ENCODE measurements around the gene CRACR2B. TPM values are rescaled to one million over a fixed set of nuclear protein-coding genes. Genes with fewer than 3 reads are reported as not detected.

The CRACR2B gene
- total RNA-seq, 1 donor from 2014 or later, result 2.6 TPM

DNA sequence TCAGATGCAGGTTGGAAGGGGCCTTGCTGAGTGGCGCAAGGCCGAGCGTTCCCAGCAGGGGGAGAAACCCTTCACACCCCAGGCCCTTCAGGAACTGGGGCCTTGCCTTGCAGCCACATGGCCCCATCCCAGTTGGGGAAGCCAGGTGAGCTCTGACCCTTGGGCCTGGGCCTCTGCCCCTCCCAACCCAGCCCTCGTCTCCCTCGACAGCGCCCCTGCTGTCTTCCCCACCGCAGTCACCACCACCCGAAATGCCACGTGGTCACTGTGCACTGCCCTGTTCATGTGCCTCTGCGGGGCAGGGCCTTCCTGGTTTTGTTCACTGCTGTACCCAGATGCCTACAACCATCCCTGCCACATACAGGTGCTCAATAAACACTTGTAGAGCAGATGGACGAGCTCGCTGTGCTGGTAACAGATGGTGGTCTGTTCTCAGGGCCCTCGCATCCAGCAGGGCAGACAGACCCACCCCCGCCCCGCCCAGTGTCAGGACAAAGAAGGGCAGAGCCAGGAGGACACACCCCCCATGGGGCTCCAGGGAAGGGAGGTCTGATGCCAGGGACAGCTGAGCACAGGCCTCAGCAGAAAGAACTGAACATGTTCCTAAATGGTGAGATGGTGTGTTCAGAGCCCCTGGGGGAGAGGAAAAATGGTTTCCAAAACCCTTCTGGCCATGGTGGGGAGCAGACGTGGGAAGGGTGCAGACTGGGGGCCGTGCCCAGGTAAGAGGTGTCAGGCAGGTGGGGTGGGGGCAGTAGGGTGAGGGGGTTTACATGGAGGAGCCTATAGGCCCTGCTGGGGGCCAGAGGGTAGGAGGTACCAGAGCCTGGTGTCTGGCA is 10.9 kb downstream of the CRACR2B start:
- Histone ChIP-seq H3K27me3 (ENCODE audit: insufficient read depth, low read length) (no peaks in the 10 kb centered on the region), H2AFZ (ENCODE audit: low read depth, low read length) (no peak overlapping the region), H3K79me2 (ENCODE audit: insufficient read depth, low read length) (peaks cover 85% of the 10 kb centered on the region), H3K27ac (ENCODE audit: low read depth, low read length) (no peak overlapping the region), H3K9ac (ENCODE audit: low read length) (no peak overlapping the region), H4K20me1 (ENCODE audit: insufficient read depth, low read length) (peaks cover 81% of the 10 kb centered on the region), H3K4me3 (ENCODE audit: insufficient read depth, low read depth, low read length) (no peak overlapping the region), H3K36me3 (ENCODE audit: insufficient read depth, low read length) (peaks cover 19% of the 10 kb centered on the region), H3K9me3 (ENCODE audit: insufficient read depth, low read depth, low read length) (no peaks in the 10 kb centered on the region), H3K4me2 (ENCODE audit: low read length) (no peak overlapping the region), H3K4me1 (ENCODE audit: insufficient read depth, low read length) (peaks cover 49% of the 10 kb centered on the region)
- H3K9me3 Mint-ChIP-seq (ENCODE audit: unreplicated experiment), result no peaks in the 10 kb centered on the region
- H3K4me1 Mint-ChIP-seq (ENCODE audit: low read depth, unreplicated experiment), result peaks cover 20% of the 10 kb centered on the region
- FAIRE-seq, result no peak
- peaks cover 6% of the 10 kb centered on the region for H3K36me3 Mint-ChIP-seq (ENCODE audit: low read depth, unreplicated experiment)
- H3K4me3 Mint-ChIP-seq (ENCODE audit: unreplicated experiment), result no peak overlapping the region
- no peak for DNase-seq (ENCODE audit: low read depth)
- no peak for TF ChIP-seq EZH2 (IDR thresholded peaks at IDR 0.05; ENCODE audit: insufficient read depth, low read length)
- TF ChIP-seq, protein P1, sequence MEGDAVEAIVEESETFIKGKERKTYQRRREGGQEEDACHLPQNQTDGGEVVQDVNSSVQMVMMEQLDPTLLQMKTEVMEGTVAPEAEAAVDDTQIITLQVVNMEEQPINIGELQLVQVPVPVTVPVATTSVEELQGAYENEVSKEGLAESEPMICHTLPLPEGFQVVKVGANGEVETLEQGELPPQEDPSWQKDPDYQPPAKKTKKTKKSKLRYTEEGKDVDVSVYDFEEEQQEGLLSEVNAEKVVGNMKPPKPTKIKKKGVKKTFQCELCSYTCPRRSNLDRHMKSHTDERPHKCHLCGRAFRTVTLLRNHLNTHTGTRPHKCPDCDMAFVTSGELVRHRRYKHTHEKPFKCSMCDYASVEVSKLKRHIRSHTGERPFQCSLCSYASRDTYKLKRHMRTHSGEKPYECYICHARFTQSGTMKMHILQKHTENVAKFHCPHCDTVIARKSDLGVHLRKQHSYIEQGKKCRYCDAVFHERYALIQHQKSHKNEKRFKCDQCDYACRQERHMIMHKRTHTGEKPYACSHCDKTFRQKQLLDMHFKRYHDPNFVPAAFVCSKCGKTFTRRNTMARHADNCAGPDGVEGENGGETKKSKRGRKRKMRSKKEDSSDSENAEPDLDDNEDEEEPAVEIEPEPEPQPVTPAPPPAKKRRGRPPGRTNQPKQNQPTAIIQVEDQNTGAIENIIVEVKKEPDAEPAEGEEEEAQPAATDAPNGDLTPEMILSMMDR (IDR thresholded peaks at IDR 0.05; ENCODE audit: insufficient read depth, low read depth, low read length), result no peak
- no peaks in the 10 kb centered on the region for H3K27me3 Mint-ChIP-seq (ENCODE audit: low read depth, unreplicated experiment)
- peak overlapping the region; percentile 87 for H3K27ac Mint-ChIP-seq (ENCODE audit: unreplicated experiment)

DNA sequence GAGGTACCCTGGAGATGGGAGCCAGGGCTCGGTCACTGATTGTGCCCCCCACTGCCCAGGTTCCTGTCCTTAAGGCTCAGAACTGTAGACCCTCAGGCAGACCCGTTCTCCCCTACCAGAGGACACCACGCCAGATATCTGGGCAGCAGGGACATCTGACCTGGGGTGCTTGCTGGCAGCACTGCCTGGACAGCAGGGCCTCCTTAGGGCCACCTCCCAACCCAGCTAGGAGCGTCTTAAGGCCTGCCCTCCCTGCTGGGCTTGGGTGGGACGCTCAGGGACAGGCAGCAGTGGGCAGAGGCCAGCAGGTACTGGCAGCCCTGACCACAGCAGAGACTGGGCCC is 11.5 kb downstream of the CRACR2B start:
- H3K9me3 ChIP-seq (ENCODE audit: insufficient read depth, low read depth, low read length), result no peaks in the 10 kb centered on the region
- no peak for FAIRE-seq
- Mint-ChIP-seq H3K36me3 (ENCODE audit: low read depth, unreplicated experiment) (peaks cover 6% of the 10 kb centered on the region), H3K4me1 (ENCODE audit: low read depth, unreplicated experiment) (peaks cover 15% of the 10 kb centered on the region), H3K4me3 (ENCODE audit: unreplicated experiment) (no peak overlapping the region), H3K9me3 (ENCODE audit: unreplicated experiment) (no peaks in the 10 kb centered on the region), H3K27ac (ENCODE audit: unreplicated experiment) (no peak overlapping the region), H3K27me3 (ENCODE audit: low read depth, unreplicated experiment) (no peaks in the 10 kb centered on the region)
- H3K4me1 ChIP-seq (ENCODE audit: insufficient read depth, low read length), result peaks cover 48% of the 10 kb centered on the region
- no peaks in the 10 kb centered on the region for H3K27me3 ChIP-seq (ENCODE audit: insufficient read depth, low read length)
- H3K9ac ChIP-seq (ENCODE audit: low read length), result no peak overlapping the region
- no peak overlapping the region for H3K4me3 ChIP-seq (ENCODE audit: insufficient read depth, low read depth, low read length)
- no peak overlapping the region for H3K27ac ChIP-seq (ENCODE audit: low read depth, low read length)
- TF ChIP-seq, protein P1 (IDR thresholded peaks at IDR 0.05; ENCODE audit: insufficient read depth, low read depth, low read length), result no peak
- TF ChIP-seq EZH2 (IDR thresholded peaks at IDR 0.05; ENCODE audit: insufficient read depth, low read length), result no peak
- no peak for DNase-seq (ENCODE audit: low read depth)
- no peak overlapping the region for H2AFZ ChIP-seq (ENCODE audit: low read depth, low read length)
- H3K4me2 ChIP-seq (ENCODE audit: low read length), result no peak overlapping the region
- H3K79me2 ChIP-seq (ENCODE audit: insufficient read depth, low read length), result peaks cover 79% of the 10 kb centered on the region
- H3K36me3 ChIP-seq (ENCODE audit: insufficient read depth, low read length), result peaks cover 19% of the 10 kb centered on the region
- peaks cover 75% of the 10 kb centered on the region for H4K20me1 ChIP-seq (ENCODE audit: insufficient read depth, low read length)
